HCT116 (cell line): ENCODE results near the gene ATP10B.

Source experiments
- JUND ChIP-seq: IDR thresholded peaks from 2 replicates; pipeline ENCODE4 v1.6.1; 2012
- POLR2A ChIP-seq: IDR thresholded peaks from 2 replicates; pipeline ENCODE4 v1.7.0; 2011; ENCODE audit warnings: borderline replicate concordance; ENCODE audit not compliant: insufficient read depth, insufficient read length; ENCODE audit errors: extremely low read depth
- SRF ChIP-seq: IDR thresholded peaks from 2 replicates; pipeline ENCODE4 v1.6.1; 2012; ENCODE audit warnings: low read depth
- TF ChIP-seq, protein P1 (sequence below), 3 experiments: fragments of 200-600 bp in 1 of 3; sonication (generic) in 1 of 3; IDR thresholded peaks in 2 of 3; conservative IDR thresholded peaks in 1 of 3; 2 replicates each; pipeline ENCODE4 v1.5.1; 2012 to 2017; ENCODE audit warnings: low read depth in 2 of 3, low read length in 2 of 3, antibody characterized with exemption in 1 of 3, borderline replicate concordance in 1 of 3, control low read depth in 1 of 3, mild to moderate bottlenecking in 1 of 3, mixed read lengths in 1 of 3, mixed run types in 1 of 3, moderate library complexity in 1 of 3; ENCODE audit not compliant: insufficient read depth in 1 of 3

DNA sequence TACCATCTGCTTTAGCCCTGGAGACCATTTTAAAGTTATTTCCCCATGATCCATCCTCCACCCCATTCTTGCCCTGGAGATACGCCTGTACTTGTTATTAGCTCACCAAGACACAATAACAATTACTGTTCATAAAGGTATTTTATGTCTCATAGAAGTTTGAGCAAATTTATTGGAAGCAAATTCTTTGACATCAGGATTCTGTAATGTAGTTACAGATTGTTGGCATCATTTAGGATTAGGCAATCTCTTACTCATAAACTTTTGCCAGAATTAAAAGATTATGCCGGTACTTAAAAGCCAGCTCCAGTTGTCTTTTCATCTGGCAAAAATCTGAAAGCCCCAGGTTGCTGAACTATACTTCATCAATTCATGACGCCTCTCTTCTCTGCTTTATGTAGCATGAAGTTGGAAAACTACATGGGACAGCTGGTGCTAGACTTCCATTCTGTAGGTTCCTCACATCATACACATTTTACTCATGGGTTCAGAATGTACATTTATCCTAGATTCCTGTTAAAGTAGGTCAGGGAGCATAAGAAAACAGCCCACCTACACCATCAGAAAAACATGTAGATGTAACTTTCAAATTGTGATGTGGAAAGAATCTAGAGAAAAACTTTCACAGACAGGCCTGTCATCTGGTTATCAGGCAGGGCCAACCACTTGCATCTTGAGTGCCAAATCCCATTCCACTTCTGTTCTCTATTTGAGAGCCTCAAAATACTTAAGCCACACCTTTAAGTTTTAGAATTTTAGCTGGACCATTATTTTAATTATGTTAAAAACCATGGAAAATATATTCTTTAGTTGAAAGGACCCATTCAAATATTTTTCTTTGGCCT lies 14.0 kb downstream of the ATP10B start:
- TF ChIP-seq SRF (no peak), JUND (no peak), POLR2A (no peak)
- TF ChIP-seq, protein P1, sequence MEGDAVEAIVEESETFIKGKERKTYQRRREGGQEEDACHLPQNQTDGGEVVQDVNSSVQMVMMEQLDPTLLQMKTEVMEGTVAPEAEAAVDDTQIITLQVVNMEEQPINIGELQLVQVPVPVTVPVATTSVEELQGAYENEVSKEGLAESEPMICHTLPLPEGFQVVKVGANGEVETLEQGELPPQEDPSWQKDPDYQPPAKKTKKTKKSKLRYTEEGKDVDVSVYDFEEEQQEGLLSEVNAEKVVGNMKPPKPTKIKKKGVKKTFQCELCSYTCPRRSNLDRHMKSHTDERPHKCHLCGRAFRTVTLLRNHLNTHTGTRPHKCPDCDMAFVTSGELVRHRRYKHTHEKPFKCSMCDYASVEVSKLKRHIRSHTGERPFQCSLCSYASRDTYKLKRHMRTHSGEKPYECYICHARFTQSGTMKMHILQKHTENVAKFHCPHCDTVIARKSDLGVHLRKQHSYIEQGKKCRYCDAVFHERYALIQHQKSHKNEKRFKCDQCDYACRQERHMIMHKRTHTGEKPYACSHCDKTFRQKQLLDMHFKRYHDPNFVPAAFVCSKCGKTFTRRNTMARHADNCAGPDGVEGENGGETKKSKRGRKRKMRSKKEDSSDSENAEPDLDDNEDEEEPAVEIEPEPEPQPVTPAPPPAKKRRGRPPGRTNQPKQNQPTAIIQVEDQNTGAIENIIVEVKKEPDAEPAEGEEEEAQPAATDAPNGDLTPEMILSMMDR (IDR thresholded peaks at IDR 0.05 in 2 of 3, conservative IDR thresholded peaks at IDR 0.05 in 1 of 3; ENCODE audit: borderline replicate concordance in 1 of 3, insufficient read depth in 1 of 3, low read depth in 2 of 3, low read length in 2 of 3): no peak
